RWPE2 (cell line): ENCODE results near the gene ELOVL7.
"Not testable (repeated sequence)": the region's sequence is repeated elsewhere in the genome, so short reads cannot be mapped to it uniquely, and the experiment has no call there.

Experiments
- ATAC-seq: fragments of 200-7000 bp; cut with Tn5 transposase; 3 replicates; pipeline ENCODE4 v1.9.1; 2021; ENCODE audit warnings: low read depth
- DNase-seq: peaks from one replicate; pipeline ENCODE4 v3.0.0-alpha.2; 2020; ENCODE audit warnings: low spot score
- H3K27ac ChIP-seq: fragments of 450-650 bp; 2 replicates; pipeline ENCODE4 v1.5.1; 2017; ENCODE audit warnings: mild to moderate bottlenecking; ENCODE audit not compliant: poor library complexity, severe bottlenecking
- H3K27me3 ChIP-seq: fragments of 250-450 bp; sonication (Bioruptor Pico); 2 replicates; pipeline ENCODE4 v1.5.1; 2021; ENCODE audit warnings: mild to moderate bottlenecking, moderate library complexity; ENCODE audit not compliant: insufficient read depth, poor library complexity, severe bottlenecking
- H3K36me3 ChIP-seq: fragments of 250-450 bp; sonication (Bioruptor Pico); 2 replicates; pipeline ENCODE4 v1.5.1; 2020; ENCODE audit warnings: low read depth, mild to moderate bottlenecking, moderate library complexity
- H3K4me1 ChIP-seq: fragments of 250-450 bp; sonication (Bioruptor Pico); 2 replicates; pipeline ENCODE4 v1.5.1; 2021; ENCODE audit warnings: mild to moderate bottlenecking, moderate library complexity; ENCODE audit not compliant: insufficient read depth, poor library complexity, severe bottlenecking
- H3K4me3 ChIP-seq: fragments of 250-450 bp; sonication (Bioruptor Pico); 2 replicates; pipeline ENCODE4 v1.5.1; 2021; ENCODE audit warnings: mild to moderate bottlenecking, moderate library complexity; ENCODE audit not compliant: severe bottlenecking
- H3K9me3 ChIP-seq: fragments of 250-450 bp; sonication (Bioruptor Pico); 2 replicates; pipeline ENCODE4 v1.5.1; 2021; ENCODE audit warnings: mild to moderate bottlenecking, moderate library complexity; ENCODE audit not compliant: severe bottlenecking
- TF ChIP-seq, protein P1 (sequence below): fragments of 450-650 bp; IDR thresholded peaks from one replicate; pipeline ENCODE4 v1.5.1; 2017; ENCODE audit warnings: mild to moderate bottlenecking, moderate library complexity; ENCODE audit not compliant: poor library complexity, severe bottlenecking

ELOVL7 gene

GRCh38 chr5:60743511-60744314 lies 100.4 kb downstream of the ELOVL7 start:
- H3K4me3 ChIP-seq, result no peak overlapping the region
- H3K27me3 ChIP-seq, result no peaks in the 10 kb centered on the region
- ATAC-seq, result no peak
- no peaks in the 10 kb centered on the region for H3K9me3 ChIP-seq
- H3K27ac ChIP-seq, result no peak overlapping the region
- no peaks in the 10 kb centered on the region for H3K36me3 ChIP-seq
- no peak for DNase-seq
- TF ChIP-seq, protein P1, sequence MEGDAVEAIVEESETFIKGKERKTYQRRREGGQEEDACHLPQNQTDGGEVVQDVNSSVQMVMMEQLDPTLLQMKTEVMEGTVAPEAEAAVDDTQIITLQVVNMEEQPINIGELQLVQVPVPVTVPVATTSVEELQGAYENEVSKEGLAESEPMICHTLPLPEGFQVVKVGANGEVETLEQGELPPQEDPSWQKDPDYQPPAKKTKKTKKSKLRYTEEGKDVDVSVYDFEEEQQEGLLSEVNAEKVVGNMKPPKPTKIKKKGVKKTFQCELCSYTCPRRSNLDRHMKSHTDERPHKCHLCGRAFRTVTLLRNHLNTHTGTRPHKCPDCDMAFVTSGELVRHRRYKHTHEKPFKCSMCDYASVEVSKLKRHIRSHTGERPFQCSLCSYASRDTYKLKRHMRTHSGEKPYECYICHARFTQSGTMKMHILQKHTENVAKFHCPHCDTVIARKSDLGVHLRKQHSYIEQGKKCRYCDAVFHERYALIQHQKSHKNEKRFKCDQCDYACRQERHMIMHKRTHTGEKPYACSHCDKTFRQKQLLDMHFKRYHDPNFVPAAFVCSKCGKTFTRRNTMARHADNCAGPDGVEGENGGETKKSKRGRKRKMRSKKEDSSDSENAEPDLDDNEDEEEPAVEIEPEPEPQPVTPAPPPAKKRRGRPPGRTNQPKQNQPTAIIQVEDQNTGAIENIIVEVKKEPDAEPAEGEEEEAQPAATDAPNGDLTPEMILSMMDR, result no peak
- no peaks in the 10 kb centered on the region for H3K4me1 ChIP-seq

DNA sequence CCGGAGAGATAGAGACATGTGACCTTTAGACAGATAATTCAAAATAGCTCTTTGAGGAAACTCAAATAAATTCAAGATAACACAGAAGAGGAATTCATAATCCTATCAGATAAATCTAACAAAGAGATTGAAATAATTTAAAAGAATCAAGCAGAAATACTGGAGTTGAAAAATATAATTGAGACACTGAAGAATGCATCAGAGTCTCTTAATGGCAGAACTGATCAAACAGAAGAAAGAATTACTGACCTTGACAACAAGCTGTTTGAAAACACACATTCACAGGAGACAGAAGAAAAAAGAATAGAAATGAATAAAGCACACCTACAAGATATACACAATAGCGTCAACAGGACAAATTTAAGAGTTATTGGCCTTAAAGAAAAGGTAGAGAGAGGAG lies 103.7 kb downstream of the ELOVL7 start:
- H3K36me3 ChIP-seq, result no peaks in the 10 kb centered on the region
- no peak for ATAC-seq

DNA sequence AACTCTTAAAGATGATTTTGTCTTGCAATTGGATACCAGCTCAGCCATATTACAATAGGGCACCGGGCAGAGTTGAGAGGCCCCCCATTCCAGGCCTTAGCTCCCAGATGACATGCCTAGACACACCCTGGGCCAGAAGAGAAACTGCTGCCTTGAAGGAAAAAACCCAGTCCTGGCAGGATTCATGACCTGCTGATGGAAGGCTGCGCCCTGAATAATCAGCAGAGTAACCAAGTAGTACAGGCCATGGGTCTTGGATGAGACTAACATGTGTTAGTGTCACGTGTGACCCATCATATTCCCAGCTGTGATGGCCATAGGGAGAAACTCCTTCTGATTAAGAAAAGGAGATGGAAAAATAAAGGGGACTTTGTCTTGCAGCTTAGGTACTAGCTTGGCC lies 105.1 kb downstream of the ELOVL7 start:
- ATAC-seq, result no peak
- TF ChIP-seq, protein P1, result no peak
- no peak overlapping the region for H3K4me3 ChIP-seq
- H3K27me3 ChIP-seq, result no peaks in the 10 kb centered on the region
- H3K9me3 ChIP-seq, result no peaks in the 10 kb centered on the region
- no peak overlapping the region for H3K27ac ChIP-seq
- H3K4me1 ChIP-seq, result no peaks in the 10 kb centered on the region
- DNase-seq, result no peak
- no peaks in the 10 kb centered on the region for H3K36me3 ChIP-seq

More for the DNA sequence above, 103.7 kb downstream of the ELOVL7 start:
- H3K27ac ChIP-seq, result no peak overlapping the region
- DNase-seq, result no peak
- H3K4me3 ChIP-seq, result no peak overlapping the region
- TF ChIP-seq, protein P1, result no peak
- no peaks in the 10 kb centered on the region for H3K9me3 ChIP-seq
- H3K4me1 ChIP-seq, result no peaks in the 10 kb centered on the region
- H3K27me3 ChIP-seq, result no peaks in the 10 kb centered on the region

- Histone ChIP-seq H3K27ac (no peak overlapping the region), H3K4me3 (no peak overlapping the region), H3K9me3 (no peaks in the 10 kb centered on the region), H3K4me1 (no peaks in the 10 kb centered on the region), H3K27me3 (no peaks in the 10 kb centered on the region), H3K36me3 (no peaks in the 10 kb centered on the region)
- DNase-seq, result no peak
- no peak for ATAC-seq
- TF ChIP-seq, protein P1, result no peak
These were observed 105.6 kb downstream of the ELOVL7 start for GRCh38 chr5:60738461-60738860.

DNA sequence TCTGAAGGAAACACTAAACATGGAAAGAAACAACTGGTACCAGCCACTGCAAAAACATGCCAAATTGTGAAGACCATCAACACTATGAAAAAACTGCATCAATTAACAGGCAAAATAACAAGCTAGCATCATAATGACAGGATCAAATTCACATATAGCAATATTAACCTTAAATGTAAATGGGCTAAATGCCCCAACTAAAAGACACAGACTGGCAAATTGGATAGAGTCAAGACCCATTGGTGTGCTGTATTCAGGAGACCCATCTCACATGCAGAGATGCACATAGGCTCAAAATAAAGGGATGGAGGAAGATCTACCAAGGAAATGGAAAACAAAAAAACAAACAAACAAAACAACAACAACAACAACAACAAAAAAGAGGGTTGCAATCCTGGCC lies 113.2 kb downstream of the ELOVL7 start:
- H3K4me3 ChIP-seq, H3K4me1 ChIP-seq, H3K36me3 ChIP-seq, H3K27ac ChIP-seq, H3K27me3 ChIP-seq, ATAC-seq, H3K9me3 ChIP-seq, DNase-seq: not testable (repeated sequence)
